GM21528 (cell line): ENCODE measurements around the gene RELA.
A peak's percentile ranks its signal among the peaks of the same experiment; 100 is the strongest.

ENCODE experiments used
- ATAC-seq: cut with Tn5 transposase; IDR thresholded peaks from one replicate; pipeline ENCODE4 v1.9.1; 2021; ENCODE audit warnings: mild to moderate bottlenecking, moderate library complexity; ENCODE audit not compliant: unreplicated experiment, low FRiP score

Gene RELA

GRCh38 chr11:65617136-65617850 is 45.4 kb downstream of the RELA start:
- no peak for ATAC-seq

GRCh38 chr11:65616575-65617001 is 46.1 kb downstream of the RELA start:
- no peak for ATAC-seq

- ATAC-seq, result peak; percentile 4
Observed at GRCh38 chr11:65615950-65616574, 46.7 kb downstream of the RELA start.

DNA sequence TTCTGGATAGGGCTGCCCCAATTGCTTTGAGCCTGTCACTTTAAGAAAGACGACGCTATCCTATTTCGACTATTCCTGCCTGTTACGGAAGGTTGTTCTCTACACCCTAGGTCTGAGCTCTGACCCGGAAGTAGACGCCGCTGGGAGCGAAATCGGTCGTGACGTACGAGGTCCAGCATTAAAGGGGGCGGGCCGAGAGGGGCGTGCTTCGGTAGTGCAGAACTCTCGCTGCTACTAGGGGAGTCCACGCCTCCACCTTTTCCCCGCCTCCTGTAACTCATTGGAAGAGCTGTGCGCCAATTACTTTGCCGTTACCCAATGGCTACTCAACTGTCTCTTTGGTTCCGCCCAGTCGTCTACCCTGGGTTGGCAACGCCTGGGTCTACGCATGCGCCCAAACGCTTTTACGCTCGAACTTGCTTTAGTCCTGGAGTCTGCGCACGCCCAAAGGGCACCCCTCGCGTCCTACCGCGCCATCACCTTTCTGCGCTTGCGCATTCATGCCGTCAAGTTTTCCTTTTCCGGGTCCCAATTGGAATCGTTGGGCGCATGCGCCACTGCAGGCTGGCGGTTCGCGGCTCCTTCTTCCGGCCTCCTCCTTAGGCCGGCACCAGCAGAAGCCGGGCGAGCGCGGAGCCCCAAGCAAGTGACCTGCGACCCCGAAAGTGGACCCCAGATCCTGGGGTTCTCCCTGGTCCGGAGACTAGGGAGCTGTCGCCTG is 47.3 kb downstream of the RELA start, which contains the start of gene PCNX3:
PCNX3 (plus strand) TSS at position 548 of the 721 bp plus-strand sequence. CDS start 536 bp downstream, outside the sequence.
- ATAC-seq, result peak; percentile 71

DNA sequence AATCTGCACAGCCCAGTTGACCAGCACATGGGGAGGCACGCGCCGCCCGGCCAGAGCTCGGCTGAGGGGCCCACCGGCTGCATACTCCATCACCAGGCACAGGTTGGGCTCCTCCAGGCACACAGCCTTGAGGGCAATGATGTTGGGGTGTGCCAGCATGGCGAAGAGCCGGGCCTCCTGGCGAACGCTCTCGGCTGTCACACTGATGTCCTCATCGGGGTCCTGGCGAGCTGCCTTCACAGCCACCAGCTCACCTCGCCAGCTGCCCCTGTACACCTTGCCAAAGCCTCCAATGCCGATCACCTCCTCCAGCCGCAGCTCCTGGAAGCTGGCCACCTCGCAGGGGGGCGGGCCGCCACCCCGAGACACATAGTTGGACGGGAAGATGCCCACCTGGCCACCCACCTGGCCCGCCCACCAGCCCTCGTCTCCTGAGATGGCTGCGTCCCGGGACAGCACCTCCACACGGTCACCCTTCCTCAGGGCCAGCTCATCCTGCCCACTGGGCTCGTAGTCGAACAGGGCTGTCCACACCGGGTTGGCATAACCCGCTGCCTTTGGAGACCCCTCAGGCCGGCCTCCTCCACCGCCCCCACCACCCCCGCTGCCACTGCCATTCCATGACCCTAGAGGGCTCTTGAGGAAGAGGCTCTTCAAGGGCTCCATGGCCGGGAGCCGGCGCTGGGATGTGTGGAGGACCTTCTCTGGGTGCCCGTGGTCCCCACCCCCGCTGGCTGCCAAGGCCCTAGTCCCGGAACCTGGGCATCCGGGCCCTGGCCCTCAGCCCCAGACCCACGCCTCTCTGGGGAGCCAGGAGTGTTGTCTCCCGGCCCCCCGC is 49.4 kb downstream of the RELA start:
- ATAC-seq, result no peak

- ATAC-seq, result no peak
Observed at GRCh38 chr11:65612691-65613090, 50.0 kb downstream of the RELA start.

GRCh38 chr11:65611758-65612603 is 50.7 kb downstream of the RELA start:
- no peak for ATAC-seq

- no peak for ATAC-seq
Observed at GRCh38 chr11:65611028-65611757, 51.5 kb downstream of the RELA start.

- no peak for ATAC-seq
Observed at GRCh38 chr11:65610404-65610803, 52.3 kb downstream of the RELA start.

DNA sequence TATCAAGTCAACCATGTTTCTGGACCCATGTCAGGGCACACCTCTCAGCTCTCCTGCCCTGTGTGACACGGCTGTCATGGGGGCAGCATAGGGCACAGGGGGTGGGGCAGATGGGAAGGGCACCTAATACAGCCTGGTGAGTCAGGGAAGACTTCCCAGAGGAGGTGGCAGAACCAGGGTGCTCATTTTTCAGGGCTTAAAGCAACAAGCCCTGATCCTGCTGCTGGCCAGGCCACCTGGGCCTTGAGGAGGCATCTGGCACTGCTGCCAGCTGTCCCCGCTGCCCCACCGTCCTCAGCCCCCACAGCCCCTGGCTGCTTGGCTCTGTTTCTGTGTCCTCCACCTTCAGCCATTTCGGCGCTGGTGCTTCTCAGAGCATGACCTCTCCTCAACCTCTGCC is 53.1 kb downstream of the RELA start:
- no peak for ATAC-seq

DNA sequence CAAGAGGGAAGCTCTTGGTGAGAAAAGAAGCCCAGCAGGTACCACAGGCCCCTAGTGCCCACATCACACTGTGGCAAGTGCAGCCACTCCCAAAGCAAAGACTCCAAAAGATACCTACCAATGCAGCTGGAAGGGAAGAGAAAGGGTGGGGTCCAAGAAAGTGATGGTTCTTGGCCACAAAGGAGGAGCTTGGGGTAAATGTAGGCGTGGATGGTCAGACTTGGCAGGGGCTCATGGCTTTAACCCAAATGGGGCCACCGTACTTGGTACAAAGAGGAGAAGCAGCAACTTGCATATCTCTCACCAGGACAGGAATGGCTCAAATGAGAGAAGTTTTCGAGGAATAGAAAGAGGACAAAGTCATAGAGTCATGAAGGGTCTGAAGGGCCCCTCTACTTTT is 53.5 kb downstream of the RELA start:
- ATAC-seq, result no peak

- ATAC-seq, result no peak
Observed at GRCh38 chr11:65607614-65608426, 54.9 kb downstream of the RELA start.

DNA sequence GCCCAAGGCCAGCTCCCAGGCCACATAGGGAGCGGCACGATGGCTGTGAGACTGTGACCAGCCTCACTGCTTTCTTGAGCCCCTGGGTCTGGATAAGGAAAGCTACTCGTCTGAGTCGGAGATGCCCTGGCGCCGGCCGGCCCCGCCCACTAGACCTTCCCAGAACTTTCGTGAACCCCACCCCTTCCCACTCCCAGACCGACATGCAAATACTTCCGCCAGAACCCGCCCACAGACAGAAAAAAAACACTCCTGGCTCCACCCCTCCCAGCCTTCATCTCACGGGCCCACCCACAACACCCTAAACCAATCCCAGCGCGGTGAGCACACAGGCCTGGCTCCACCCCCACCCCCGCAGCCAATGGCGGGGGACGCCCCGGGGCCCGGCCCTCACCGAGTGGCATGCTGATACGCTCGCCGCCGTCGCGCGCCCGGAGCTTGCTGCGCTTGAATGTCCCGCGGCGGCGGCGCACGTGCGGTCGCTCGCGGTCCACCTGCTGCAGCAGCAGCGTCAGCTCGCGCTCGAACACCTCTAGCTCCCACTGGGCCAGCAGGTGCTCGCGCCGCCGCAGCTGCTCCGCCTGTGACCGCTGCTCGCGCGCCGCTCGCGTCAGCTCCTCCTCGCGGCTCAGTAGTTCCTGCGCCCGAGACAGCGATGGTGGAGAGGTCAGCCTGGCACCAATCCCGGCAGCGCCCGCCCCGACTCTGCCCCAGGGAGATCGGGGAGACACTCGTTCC is 55.7 kb downstream of the RELA start:
- ATAC-seq, result no peak

DNA sequence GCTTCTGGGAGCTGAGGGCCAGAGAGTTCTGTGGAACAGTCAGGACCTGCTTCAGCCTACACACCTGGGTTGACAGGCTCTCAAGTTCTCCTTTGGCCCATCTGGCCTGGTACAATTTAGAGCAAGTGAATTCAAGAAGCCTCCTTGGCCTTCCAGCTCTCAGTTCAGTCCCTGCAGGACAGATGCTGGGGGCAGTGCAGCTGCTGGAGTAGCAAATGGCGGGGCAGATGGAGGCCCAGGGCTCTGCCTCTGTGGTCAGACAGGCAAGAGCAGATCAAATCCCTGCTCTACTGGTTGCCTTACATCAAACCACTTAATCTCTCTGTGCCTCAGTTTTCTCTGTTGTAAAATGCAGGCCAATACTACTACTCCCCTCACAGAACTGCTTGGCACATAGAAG is 58.5 kb downstream of the RELA start:
- no peak for ATAC-seq
